Cardiac fibroblast (primary cell): Measurements from ENCODE around the gene GPR171.

Source experiments
- DNase-seq, 2 donors: peaks; one replicate each; pipeline versions ENCODE4 v3.0.0 to v3.0.0-alpha.2; 2010; ENCODE audit warnings: low read depth in 2 of 2
- H3K4me3 ChIP-seq, 2 donors: replicated peaks in 1 of 2; 1 replicate in 1 of 2; 2 replicates in 1 of 2; pipeline ENCODE4 v1.5.1; 2011; ENCODE audit warnings: low read depth in 2 of 2, low read length in 2 of 2, mild to moderate bottlenecking in 2 of 2, moderate library complexity in 1 of 2
- CTCF ChIP-seq: IDR thresholded peaks from one replicate; pipeline ENCODE4 v1.5.1; 2011; ENCODE audit warnings: low read depth, mild to moderate bottlenecking, low read length, inconsistent platforms

GPR171 gene

GRCh38 chr3:151197228-151197627, 5.8 kb downstream of the GPR171 start:
- H3K4me3 ChIP-seq = no peak overlapping the region
- no peak for TF ChIP-seq CTCF
- DNase-seq = no peak

GRCh38 chr3:151196434-151196833, 6.6 kb downstream of the GPR171 start:
- DNase-seq = no peak
- no peak overlapping the region for H3K4me3 ChIP-seq
- TF ChIP-seq CTCF = no peak

- no peak for TF ChIP-seq CTCF
- no peak overlapping the region for H3K4me3 ChIP-seq
- no peak for DNase-seq
Measured at GRCh38 chr3:151195826-151196225, 7.2 kb downstream of the GPR171 start.

GRCh38 chr3:151192545-151192944, 10.5 kb downstream of the GPR171 start:
- H3K4me3 ChIP-seq = no peak overlapping the region
- no peak for DNase-seq
- TF ChIP-seq CTCF = no peak

- no peak for DNase-seq
- TF ChIP-seq CTCF = no peak
- no peak overlapping the region for H3K4me3 ChIP-seq
Measured at GRCh38 chr3:151191095-151191494, 11.9 kb downstream of the GPR171 start.

GRCh38 chr3:151183265-151183671, 19.7 kb downstream of the GPR171 start:
- no peak for DNase-seq
- TF ChIP-seq CTCF = no peak

GRCh38 chr3:151182349-151183079, 20.5 kb downstream of the GPR171 start:
- TF ChIP-seq CTCF = no peak
- no peak for DNase-seq
- H3K4me3 ChIP-seq = no peak overlapping the region

More at GRCh38 chr3:151183265-151183671, 19.7 kb downstream of the GPR171 start:
- H3K4me3 ChIP-seq = no peak overlapping the region
